Epithelial cell of esophagus (primary cell): ENCODE data around the gene OSBPL2.

Source experiments
- DNase-seq: peaks from one replicate; pipeline ENCODE4 v3.0.0; 2010; ENCODE audit warnings: low read depth
- H3K4me3 ChIP-seq: 2 replicates; pipeline ENCODE4 v1.5.1; 2011; ENCODE audit warnings: mild to moderate bottlenecking, low read length, control low read depth
- TF ChIP-seq, protein P1 (sequence below): IDR thresholded peaks from 2 replicates; pipeline ENCODE4 v1.5.1; 2011; ENCODE audit warnings: low read depth, mild to moderate bottlenecking, low read length, control low read depth, inconsistent platforms; ENCODE audit not compliant: insufficient read depth; ENCODE audit errors: missing control alignments

The OSBPL2 gene

DNA sequence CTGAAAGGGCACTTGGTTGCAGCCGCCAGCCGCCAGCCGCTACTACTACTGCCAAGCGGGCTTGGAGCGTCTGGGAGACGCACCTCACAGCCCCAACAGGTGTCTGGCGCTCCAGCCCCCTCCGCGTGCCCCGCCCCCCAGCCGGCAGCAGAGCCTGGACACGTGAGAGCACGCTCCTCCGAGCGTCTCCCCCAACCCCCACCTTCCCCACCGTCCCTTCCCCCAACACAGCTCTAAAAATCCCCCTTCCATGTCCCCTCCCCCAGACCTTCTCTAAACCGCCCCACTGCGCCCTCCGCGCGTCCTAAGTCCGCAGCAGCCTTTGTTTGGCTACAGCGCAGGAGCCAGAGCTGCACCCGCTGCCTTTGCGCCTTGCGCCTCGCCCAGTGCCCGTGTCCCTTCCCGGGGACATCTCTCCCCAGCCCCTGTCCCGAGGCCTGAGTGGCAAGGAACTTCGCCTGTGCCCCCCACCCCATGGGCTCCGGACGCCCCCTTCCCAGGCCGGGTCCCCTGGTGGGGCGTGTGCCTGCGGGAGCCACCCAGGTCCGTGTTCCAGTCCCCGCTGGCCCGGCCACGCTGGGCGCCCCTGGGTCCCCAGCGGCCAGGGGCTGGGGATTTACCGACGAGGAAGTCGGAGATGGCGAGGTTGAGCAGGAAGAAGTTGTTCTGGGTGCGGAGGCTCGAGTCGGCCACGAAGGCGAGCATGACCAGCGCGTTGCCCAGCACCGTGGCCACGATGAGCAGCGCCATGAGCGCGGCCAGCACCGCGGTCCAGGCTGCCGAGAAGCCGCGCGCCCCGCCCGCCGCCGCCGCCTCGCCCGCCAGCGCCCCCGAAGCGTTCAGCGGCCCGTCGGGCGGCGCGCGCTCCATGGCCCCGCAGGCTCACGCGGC lies 19.0 kb upstream of the OSBPL2 start:
- TF ChIP-seq, protein P1, sequence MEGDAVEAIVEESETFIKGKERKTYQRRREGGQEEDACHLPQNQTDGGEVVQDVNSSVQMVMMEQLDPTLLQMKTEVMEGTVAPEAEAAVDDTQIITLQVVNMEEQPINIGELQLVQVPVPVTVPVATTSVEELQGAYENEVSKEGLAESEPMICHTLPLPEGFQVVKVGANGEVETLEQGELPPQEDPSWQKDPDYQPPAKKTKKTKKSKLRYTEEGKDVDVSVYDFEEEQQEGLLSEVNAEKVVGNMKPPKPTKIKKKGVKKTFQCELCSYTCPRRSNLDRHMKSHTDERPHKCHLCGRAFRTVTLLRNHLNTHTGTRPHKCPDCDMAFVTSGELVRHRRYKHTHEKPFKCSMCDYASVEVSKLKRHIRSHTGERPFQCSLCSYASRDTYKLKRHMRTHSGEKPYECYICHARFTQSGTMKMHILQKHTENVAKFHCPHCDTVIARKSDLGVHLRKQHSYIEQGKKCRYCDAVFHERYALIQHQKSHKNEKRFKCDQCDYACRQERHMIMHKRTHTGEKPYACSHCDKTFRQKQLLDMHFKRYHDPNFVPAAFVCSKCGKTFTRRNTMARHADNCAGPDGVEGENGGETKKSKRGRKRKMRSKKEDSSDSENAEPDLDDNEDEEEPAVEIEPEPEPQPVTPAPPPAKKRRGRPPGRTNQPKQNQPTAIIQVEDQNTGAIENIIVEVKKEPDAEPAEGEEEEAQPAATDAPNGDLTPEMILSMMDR, result no peak
- no peak for DNase-seq
- H3K4me3 ChIP-seq, result no peak overlapping the region

DNA sequence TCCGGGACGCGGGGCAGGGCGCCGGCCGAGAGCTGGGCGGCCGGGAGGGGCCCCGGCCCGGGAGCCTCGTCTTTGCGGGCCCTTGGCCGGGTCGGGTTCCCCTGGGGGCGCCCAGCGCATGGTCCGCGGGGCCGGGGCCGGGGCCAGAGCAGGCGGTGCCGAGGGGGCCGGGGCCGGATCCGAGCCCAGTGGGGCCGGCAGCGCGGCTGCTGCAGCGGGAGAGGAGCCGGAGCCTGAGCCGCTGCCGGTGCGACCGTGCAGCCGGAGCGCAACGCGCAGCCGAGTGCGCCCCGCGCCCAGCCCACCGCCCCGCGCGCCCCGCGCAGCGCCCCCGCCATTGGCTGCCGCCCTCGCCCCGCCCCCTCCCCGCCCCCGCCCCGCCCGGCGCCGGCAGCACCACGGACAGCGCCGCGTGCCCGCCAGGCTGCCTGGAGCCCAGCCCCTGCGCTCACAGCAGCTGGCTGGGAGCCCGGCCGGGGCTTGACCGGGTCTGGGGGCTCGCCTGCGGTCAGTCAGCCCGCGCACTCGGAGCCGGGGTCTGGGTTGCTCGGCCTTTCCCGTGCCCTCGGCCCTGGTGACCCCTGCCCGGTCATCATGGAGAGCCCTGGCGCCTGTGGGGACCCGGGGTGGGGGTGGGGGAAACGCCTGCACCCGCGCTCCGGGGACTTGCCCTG lies 18.2 kb upstream of the OSBPL2 start, which contains the start of gene HRH3:
HRH3 (minus strand) TSS at position 287 of the 674 bp plus-strand sequence. CDS start 308 bp downstream, outside the sequence.
- DNase-seq, result peak; percentile 32
- TF ChIP-seq, protein P1, result no peak
- no peak within 1 kb of the TSS for H3K4me3 ChIP-seq

DNA sequence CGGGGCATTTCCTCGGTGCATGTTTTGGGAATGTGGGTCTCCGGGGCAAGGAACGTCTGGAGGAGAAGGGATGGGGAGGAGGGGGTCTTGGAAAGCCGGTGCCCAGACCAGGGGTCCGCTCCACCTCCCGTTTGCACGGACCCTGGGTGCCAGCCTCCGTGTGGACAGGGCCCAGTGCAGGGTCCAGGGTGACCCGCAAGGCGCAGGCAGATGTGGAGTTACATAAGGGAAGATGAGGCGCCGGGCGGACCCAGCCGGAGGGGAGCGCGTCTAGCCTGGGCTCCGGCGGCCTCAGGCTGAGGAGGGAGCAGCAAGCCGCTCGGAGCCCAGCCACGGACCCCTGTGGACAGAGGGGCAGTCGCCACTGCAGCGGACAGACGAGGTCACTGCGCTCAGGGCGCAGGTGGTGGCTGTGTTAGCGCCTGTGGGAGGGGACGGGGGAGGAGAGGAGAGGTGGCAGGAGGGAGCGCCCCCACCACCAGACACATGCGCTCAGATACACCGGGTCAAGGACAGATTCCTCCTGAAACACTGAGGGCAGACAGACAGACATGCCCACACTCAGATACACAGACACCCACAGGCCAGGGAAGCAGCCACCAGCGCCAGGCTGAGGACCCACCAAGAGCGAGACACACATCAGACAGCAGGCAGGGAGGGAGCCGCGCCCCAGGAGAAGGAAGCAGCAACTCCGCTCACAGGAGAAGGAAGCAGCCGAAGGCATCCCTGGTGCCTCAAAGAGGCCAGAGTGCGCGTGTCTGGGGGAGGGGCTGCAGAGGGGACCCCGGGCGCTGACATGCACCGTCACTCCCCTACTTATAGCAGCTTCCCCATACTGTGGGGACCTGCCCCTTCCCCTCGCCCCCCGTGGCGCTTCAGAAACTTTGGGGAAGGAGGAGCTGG lies 17.4 kb upstream of the OSBPL2 start:
- H3K4me3 ChIP-seq, result no peak overlapping the region
- TF ChIP-seq, protein P1, result no peak
- no peak for DNase-seq

DNA sequence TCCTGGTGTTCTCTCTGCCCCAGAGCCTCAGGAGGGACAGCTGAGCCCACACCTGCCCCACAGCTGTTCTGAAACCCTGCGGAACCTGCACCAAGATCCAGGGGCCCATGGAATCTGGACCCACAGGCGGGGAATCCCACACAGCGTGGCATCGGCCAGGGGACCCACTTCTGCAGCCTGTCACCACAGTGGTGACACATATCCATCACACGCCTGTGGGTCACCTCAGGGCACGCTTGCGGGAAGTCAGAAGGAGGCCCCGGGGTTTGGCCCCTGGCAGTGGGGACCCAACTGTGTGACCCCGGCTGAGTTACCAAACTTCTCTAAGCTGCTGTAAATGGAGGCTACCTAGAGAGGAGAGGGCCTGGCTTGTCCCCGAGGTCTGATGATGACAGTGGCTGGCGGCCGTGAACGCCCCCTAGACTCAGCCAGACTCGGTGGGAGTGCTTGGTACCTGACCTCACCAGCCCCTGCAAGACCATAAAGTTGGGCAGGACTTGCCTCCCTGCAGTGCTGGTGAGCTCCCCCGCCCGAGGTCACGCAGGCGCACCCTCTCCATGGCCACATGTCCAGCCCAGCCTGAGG lies 16.0 kb upstream of the OSBPL2 start:
- H3K4me3 ChIP-seq, result no peak overlapping the region
- TF ChIP-seq, protein P1, result no peak
- no peak for DNase-seq

DNA sequence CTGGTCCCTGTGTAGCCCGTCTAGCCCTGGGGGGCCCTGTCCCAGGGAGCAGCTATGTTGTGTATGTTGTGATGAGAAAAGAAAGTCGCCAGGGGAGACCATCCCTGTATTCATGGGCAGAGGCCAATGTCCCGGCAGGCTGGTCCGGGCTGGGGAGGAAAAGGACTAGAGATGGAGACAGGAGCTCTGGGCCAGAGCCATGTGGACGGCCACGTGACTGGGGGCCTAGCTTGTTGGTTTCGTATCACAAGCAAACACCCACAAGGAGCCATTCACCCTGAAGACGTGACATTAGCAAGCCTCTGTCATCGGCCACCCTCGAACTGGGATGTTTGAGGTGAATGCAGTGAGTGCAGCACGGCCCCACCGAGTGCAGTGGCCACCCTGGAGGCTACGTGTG lies 15.3 kb upstream of the OSBPL2 start:
- DNase-seq, result no peak
- TF ChIP-seq, protein P1, result no peak
- H3K4me3 ChIP-seq, result no peak overlapping the region

DNA sequence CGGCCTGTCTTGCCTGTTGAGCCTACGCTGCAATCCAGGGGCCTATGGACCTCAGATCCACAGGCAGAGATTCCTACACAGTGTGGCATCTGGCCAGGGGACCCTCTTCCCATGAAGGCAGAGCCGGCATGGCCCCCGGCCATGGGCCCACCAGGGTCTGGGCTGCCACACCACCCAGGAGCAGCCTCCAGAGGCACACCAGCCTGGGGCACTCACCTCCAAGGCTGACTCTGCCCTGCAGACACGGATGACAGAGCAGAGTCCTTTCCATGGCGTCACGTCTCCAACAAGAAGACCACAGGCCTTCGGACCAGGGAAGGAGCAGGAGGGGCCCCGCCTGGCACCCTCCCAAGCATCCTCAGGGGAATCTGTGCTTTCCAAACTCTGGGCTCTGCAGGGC lies 14.8 kb upstream of the OSBPL2 start:
- no peak for DNase-seq
- no peak overlapping the region for H3K4me3 ChIP-seq
- TF ChIP-seq, protein P1, result no peak
